Measurements from ENCODE around the gene IL34.
"Not testable (repeated sequence)": the region's sequence is repeated elsewhere in the genome, so short reads cannot be mapped to it uniquely, and the experiment has no call there.

Gene IL34

GRCh38 chr16:70646260-70647241, at the start of gene IL34:
TSS of gene IL34 (plus strand) at chr16:70646559. CDS start at chr16:70646948, 389 bp downstream.
- DNase-seq (ENCODE audit: low read depth), result no peak

- no peak for DNase-seq (ENCODE audit: low read depth)
Measured at GRCh38 chr16:70597135-70597835, 49.1 kb upstream of the IL34 start.

- DNase-seq (ENCODE audit: low read depth), result no peak
Measured at GRCh38 chr16:70598937-70599503, 47.3 kb upstream of the IL34 start.

DNA sequence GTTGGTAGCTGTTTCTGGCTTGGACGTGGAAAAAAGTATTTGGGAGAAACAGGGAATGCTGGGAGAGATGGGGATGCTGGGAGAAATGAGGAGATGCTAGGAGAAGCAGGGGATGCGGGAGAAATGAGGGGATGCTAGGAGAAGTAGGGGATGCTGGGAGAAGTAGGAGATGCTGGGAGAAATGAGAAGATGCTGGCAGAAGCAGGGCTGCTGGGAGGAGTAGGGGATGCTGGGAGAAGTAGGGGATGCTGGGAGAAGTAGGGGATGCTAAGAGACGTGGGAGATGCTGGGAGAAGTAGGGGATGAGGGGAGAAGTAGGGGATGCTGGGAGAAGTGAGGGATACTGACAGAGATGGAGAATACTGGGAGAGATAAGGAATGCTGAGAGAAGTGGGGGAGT, 45.6 kb upstream of the IL34 start:
- DNase-seq (ENCODE audit: low read depth), result no peak

GRCh38 chr16:70601576-70602575, 44.5 kb upstream of the IL34 start:
- DNase-seq (ENCODE audit: low read depth), result no peak

- DNase-seq (ENCODE audit: low read depth), result no peak
Measured at GRCh38 chr16:70602831-70603230, 43.5 kb upstream of the IL34 start.

DNA sequence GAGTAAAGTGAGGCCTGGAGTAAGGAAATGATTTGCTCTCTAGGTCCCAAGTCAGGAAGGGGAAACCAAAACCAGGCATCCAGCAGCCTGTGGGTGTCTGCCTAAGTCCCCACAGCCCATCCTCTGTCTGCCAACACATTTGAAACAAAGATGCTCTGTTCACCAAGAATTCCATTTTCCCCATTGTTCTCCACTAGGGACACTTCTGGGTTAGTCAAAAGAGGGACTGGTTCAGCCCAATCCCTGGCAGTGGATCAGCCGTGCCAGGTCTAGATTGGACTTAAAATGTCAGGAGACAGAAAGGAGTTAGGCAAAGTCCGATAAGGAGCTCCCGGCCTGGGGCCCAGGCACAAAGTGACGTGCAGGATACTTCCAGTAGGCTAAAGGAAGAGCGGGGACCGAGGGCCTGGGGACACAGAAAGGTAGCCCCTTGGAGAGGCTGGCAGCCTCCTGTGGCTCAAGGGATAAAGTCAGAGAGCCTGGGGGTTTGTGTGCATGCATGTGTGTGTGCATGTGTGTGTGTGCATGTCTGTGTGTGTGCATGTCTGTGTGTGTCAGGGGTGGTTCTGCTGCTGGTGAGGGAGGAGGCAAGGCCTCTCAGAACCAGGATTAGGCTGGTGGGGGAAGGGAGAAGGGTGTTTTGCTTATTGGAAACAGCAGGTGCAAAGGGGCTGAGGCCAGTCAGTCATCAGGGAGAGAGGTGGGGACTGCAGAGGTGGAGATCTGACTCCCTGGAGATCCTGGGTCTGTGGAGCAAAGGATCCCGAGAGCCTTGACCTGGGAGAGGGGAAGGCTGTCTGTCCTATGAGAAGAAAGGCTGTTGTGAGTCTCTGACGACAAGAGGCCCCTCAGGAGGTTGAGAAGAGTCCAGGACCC, 41.7 kb upstream of the IL34 start:
- DNase-seq (ENCODE audit: low read depth), result no peak

DNA sequence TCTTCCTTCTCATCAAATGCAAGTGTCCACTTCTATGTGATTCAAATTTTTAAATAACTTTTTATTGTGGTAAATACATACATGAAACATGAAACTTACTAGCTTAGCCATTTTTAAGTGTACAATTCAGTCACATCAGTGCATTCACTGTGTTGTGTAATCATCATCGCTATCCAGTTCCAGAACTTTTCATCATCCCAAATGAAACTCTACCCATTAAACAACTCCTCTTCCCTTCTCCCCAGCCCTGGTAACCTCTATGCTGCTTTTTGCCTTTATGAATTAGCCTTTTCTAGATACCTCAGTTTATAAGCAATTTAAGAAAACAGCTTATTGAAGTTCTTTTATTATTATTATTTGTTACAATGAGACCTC, 41.1 kb upstream of the IL34 start:
- no peak for DNase-seq (ENCODE audit: low read depth)

- DNase-seq (ENCODE audit: low read depth), result no peak
Measured at GRCh38 chr16:70608521-70608920, 37.8 kb upstream of the IL34 start.

DNA sequence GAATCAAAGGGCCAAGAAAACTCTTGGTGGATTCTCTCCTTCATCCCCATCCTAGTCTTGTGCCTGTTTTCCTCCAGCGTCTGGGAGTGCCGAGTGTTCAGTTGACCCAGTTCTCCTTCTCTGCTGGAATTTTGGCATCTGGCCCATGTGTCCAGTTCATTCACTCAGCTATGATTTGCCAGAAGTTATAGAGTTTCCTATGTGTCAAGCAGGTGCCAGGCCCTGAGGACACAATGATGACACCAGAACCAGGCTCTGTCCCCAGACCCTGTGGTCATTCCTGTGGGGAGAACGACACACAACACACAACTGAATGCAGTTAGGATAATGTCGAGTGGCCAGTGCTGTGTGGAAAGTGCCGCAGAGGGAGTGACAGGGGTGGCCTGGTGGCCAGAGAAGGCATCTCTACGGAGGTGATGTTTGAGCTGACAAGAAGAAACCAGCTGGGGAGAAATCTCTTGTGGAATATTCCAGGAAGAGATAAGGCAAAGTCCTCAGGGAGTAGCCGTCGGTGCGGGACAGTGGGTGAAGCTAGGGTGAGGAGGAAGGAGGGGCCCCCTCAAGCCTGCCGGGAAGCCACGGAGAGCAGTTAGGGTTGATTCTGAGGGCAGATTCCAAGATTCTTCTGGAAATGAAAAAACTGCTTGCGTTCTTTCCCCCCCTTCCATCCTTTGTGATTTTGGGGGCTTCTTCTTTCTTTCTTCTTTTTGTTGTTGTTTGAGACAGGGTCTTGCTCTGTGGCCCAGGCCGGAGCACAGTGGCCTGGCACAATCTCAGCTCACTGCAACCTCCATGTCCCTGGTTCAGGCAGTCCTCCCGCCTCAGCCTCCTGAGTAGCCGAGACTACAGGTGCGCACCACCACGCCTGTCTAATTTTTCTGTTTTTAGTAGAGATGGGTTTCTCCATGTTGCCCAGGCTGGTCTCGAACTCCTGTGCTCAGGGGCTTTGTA, 35.8 kb upstream of the IL34 start:
- DNase-seq (ENCODE audit: low read depth), result no peak

GRCh38 chr16:70611224-70611598, 35.1 kb upstream of the IL34 start:
- DNase-seq (ENCODE audit: low read depth), result no peak

DNA sequence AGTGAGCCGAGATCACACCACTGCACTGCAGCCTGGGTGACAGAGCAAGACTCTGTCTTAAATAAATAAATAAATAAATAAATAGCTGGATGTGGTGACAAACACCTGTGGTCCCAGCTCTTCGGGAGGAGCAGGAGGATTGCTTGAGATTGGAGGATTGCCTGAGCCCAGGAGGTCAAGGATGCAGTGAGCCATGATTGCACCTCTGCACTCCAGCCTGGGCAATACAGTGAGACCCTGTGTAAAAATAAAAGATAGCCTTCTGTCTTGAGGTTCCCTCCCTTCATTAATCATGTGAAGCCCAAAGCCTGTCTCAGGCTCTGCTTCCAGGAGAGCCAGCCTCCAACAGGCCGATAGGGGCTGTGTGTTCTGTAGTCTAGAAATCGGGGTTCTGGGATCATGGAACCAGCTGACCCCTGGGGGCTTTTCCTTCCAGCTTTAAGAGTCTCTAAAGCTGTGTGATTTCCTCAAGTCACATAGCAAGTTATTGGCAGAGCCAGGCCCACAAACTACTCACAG, 34.5 kb upstream of the IL34 start:
- no peak for DNase-seq (ENCODE audit: low read depth)

DNA sequence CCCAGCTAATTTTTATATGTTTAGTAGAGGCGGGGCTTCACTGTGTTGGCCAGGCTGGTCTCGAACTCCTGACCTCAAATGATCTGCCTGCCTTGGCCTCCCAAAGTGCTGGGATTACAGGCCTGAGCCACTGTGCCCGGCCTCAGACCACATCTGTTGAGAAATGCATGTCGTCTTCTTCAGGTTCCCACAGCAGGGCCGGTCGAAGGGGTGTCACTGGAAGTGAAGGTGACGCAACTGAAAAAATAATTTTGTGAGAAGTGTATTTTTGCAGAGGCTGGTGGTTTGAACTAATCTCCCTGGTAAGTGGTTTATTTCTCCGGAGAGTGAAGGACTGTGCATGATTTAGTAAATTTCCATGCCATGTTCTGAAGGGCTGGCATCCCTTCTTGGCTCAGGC, 33.4 kb upstream of the IL34 start:
- DNase-seq (ENCODE audit: low read depth), result no peak

- no peak for DNase-seq (ENCODE audit: low read depth)
Measured at GRCh38 chr16:70614208-70614951, 32.0 kb upstream of the IL34 start.

- DNase-seq (ENCODE audit: low read depth), result no peak
Measured at GRCh38 chr16:70615945-70616344, 30.4 kb upstream of the IL34 start.

DNA sequence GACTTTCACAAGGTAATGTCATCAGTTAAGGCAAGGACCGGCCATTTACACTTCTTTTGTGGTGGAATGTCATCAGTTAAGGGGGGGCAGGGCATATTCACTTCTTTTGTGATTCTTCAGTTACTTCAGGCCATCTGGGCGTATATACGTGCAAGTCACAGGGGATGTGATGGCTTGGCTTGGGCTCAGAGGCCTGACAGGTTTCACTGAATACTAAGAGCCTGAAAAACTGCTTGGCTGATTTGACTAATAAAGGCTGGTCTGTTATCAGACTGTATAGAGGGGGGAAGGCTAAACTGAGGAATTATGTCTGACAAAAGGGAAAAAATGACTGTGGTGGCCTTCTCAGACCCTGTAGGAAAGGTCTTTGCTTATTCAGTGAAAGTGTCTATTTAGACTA, 24.5 kb upstream of the IL34 start:
- not testable (repeated sequence) for DNase-seq (ENCODE audit: low read depth)

DNA sequence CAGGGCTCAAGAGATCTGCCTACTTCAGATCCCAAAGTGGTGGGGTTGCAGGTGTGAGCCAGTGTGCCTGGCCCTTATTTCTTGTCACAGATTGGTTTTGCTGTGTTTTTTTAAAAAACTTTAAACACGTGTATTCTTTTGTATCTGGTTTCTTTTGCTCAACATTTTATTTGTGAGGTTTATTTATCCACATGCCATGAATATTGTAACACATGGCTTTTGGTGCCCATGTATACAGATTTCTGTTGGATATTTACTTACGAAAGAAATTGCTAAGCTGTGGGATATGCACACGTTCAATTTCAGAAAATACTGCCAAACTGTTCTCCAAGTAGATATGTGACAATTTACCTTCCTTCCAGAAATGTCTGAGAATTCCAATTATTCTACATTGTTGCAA, 18.7 kb upstream of the IL34 start:
- no peak for DNase-seq (ENCODE audit: low read depth)

DNA sequence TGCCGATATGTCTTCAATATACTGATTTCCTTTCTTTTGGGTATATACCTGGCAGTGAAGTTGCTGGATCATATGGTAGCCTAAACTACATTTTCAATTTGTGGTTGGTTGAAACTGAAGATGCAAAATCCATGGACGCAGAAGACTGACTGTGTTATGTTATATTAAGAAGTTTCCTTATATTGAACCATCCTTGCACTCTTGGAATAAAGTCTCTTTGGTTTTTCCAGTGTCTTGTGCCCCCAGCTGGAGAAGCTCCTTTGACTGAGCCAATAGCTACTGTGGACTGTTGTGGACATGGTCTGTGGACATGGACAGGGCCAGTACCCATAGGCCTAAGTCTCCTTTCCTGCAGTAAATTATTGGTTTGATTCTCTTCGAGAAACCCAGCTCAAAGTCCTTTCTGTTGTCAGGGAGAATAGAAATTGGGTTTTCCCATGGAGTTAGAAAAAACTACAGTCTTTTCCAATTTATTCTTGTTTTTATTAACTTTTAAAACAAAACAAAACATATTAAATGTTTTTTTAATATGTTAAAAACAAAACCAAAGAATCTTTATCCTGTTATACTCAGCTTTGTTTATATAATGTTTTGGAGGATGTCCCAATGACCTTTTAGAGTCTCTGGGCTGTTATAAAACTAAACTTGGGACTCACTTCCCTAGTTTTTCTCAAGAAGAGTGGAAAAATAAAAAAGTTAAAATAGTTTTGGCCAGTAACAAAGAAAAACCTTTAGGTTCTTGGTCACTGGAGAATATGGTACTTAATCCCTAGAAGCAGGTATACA, 15.2 kb upstream of the IL34 start:
- DNase-seq (ENCODE audit: low read depth), result no peak
